Ovary (tissue), 9 donors: ENCODE data around the gene HLA-DQB1. TPM values are rescaled to one million over a fixed set of nuclear protein-coding genes. Genes with fewer than 3 reads are reported as not detected.

Experiments used
- DNase-seq, 5 donors: peaks; one replicate each; pipeline ENCODE4 v3.0.0-alpha.2; 2019 to 2020
- H3K27ac ChIP-seq, 2 donors: fragments of 200-600 bp; one replicate each; pipeline versions ENCODE4 v1.5.1 to v1.8.0; 2019 to 2022
- H3K27me3 ChIP-seq: fragments of 200-600 bp; one replicate; pipeline ENCODE4 v1.8.0; 2022
- H3K36me3 ChIP-seq: fragments of 200-600 bp; sonication (generic); one replicate; pipeline ENCODE4 v1.5.1; 2019
- H3K4me1 ChIP-seq: one replicate; pipeline ENCODE4 v1.8.1; 2013; ENCODE audit warnings: mild to moderate bottlenecking, moderate library complexity; ENCODE audit not compliant: insufficient read depth
- H3K4me3 ChIP-seq: fragments of 200-600 bp; sonication (generic); one replicate; pipeline ENCODE4 v1.5.1; 2017
- H3K9me3 ChIP-seq, 2 donors: fragments of 200-600 bp in 1 of 2; sonication (generic) in 1 of 2; one replicate each; pipeline versions ENCODE4 v1.5.1 to v1.8.1; 2013 to 2019; ENCODE audit warnings: mild to moderate bottlenecking in 1 of 2, moderate library complexity in 1 of 2
- EP300 ChIP-seq: sonication (generic); formaldehyde crosslinking; IDR thresholded peaks from one replicate; pipeline ENCODE4 v1.6.1; 2017; ENCODE audit warnings: antibody characterized with exemption
- POLR2A ChIP-seq: fragments of 450-650 bp; IDR thresholded peaks from one replicate; pipeline ENCODE4 v1.6.1; 2017; ENCODE audit warnings: antibody characterized with exemption, mild to moderate bottlenecking, moderate library complexity
- WGBS, 3 donors: extraction: QIAGEN DNeasy Blood & Tissue Kit in 1 of 3; methylation state at CpG; one replicate each; pipeline versions ENCODE4 v1.1.5 to v1.1.7; 2013 to 2017; 5-methylcytosine and 5-hydroxymethylcytosine counted together
- intact Hi-C, 4 donors: fragments of 100-400 bp; cut with DNase I; formaldehyde crosslinking; loops; one replicate each; pipeline versions ENCODE4 v1.11.0 to v1.15.1; 2022 to 2023
- polyA plus RNA-seq, 2 donors: library from polyadenylated mRNA; stranded (reverse); fragments of 200-250 nt in 1 of 2; fragments of 350-450 nt in 1 of 2; fragmentation: Illumina TruSeq in 1 of 2; extraction: RNeasy Lipid Tissue Mini Kit (QIAGEN cat#74804) in 1 of 2; gene quantifications; one replicate each; pipeline ENCODE4 v1.2.3, GENCODE V29; 2013 to 2014
- total RNA-seq, 7 donors: library from RNA; depleted of rRNA in 2 of 7; stranded (reverse); fragments of >200 nt in 2 of 7; fragmentation: NEBNext Ultra II Directional in 3 of 7; extraction: Animal tissue kit (Norgen Biotek cat#: 25700) in 3 of 7; gene quantifications; one replicate each; pipeline versions ENCODE4 v1.1.0 to v1.2.4, GENCODE V29; 2016 to 2023
- TF ChIP-seq, protein P1 (sequence below), 3 donors: fragments of 450-650 bp in 2 of 3; fragments of 200-600 bp in 1 of 3; IDR thresholded peaks; one replicate each; pipeline versions ENCODE4 v1.5.1 to v1.8.0; 2016 to 2022; ENCODE audit warnings: antibody characterized with exemption in 3 of 3, mild to moderate bottlenecking in 1 of 3
- donor health status: DM: no; HTN: no; CAD: no; lungs with moderate emphysema.
- donor health status: DM: no; HTN: no; CAD: no.
- donor health status: Bipolar disorder and iron deficiency.
- donor health status: DM: yes; HTN: yes; CAD: no.
- donor health status: DM: no; HTN: no; CAD: no.
- donor health status: DM: yes; HTN: yes; CAD: no.

Gene HLA-DQB1
- total and polyA plus RNA-seq, 9 donors = 0.36 to 28.5 (median 7.7) TPM

DNA sequence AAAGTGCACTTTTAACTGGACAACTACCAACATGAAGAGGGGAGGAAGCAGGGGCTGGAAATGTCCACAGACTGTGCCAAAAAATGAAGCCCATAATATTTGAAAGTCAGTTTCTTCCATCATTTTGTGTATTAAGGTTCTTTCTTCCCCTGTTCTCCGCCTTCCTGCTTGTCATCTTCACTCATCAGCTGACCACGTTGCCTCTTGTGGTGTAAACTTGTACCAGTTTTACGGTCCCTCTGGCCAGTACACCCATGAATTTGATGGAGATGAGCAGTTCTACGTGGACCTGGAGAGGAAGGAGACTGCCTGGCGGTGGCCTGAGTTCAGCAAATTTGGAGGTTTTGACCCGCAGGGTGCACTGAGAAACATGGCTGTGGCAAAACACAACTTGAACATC, 25.3 kb downstream of the HLA-DQB1 start:
- Histone ChIP-seq H3K27ac (no peak overlapping the region), H3K4me1 (no peaks in the 10 kb centered on the region), H3K36me3 (no peaks in the 10 kb centered on the region), H3K9me3 (no peaks in the 10 kb centered on the region), H3K4me3 (no peak overlapping the region), H3K27me3 (no peaks in the 10 kb centered on the region)
- TF ChIP-seq, protein P1, sequence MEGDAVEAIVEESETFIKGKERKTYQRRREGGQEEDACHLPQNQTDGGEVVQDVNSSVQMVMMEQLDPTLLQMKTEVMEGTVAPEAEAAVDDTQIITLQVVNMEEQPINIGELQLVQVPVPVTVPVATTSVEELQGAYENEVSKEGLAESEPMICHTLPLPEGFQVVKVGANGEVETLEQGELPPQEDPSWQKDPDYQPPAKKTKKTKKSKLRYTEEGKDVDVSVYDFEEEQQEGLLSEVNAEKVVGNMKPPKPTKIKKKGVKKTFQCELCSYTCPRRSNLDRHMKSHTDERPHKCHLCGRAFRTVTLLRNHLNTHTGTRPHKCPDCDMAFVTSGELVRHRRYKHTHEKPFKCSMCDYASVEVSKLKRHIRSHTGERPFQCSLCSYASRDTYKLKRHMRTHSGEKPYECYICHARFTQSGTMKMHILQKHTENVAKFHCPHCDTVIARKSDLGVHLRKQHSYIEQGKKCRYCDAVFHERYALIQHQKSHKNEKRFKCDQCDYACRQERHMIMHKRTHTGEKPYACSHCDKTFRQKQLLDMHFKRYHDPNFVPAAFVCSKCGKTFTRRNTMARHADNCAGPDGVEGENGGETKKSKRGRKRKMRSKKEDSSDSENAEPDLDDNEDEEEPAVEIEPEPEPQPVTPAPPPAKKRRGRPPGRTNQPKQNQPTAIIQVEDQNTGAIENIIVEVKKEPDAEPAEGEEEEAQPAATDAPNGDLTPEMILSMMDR (IDR thresholded peaks at IDR 0.05) = no peak
- TF ChIP-seq POLR2A (no peak), EP300 (no peak)
- no peak for DNase-seq
- intact Hi-C loops = no loop called here
- 39 to 79% (median 57%) methylated on average over 6 of the region's 6 CpGs for WGBS, 3 donors

DNA sequence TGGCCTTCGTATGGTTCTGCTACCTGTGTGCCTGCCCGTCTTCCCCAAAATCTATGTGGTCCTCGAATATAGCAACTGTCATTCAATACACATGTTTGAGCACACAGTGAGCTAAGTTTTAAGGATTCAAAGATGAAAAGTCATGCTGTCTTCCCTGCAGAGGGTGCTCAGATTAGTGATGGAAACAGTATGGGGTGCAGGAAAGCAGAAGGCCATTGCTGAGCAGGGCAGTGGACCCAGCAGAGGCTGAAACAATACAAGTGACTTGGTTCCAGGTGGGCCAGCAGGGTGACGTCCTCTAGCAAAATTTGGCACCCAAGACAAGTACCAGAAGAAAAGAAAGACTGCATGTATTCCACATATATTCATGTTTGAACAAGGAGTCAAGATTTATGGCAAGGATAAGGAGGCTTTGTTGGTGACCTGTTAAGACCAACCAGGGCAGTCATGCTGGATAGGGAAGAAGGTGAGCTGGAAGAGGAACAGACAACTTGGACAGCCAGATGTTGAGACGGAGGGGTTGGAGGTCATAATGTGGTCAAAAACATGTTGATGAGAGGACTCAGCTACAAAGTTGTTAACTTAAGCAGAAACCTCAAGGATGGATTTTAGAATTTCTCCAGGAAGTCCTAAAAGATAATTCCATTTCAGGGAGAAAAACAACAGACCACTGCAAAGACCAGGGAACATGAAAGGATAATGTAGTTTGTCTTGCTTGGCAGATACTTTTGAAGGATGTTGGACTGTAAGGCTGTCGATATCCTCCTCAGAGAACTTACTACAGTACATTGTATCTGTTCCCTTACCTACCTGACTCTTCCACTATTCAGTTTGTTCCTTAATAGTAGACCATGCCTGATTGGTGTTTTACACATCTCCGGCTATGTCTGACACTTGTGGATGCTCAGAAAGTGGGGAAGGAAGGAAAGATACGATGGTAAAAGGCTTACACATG, 26.7 kb downstream of the HLA-DQB1 start:
- TF ChIP-seq POLR2A (no peak), EP300 (no peak)
- TF ChIP-seq, protein P1 (IDR thresholded peaks at IDR 0.05) = no peak
- 8 to 51% (median 46%) methylated on average over 8 of the region's 8 CpGs for WGBS, 3 donors
- intact Hi-C loops = loop anchor here in 1 of 4 donors (10.0 kb wide), 1 partner anchor 115 kb away; no protein-coding TSS in a partner anchor
- Histone ChIP-seq H3K36me3 (no peaks in the 10 kb centered on the region), H3K9me3 (no peaks in the 10 kb centered on the region), H3K27me3 (no peaks in the 10 kb centered on the region), H3K4me3 (no peak overlapping the region), H3K4me1 (no peaks in the 10 kb centered on the region), H3K27ac (no peak overlapping the region)
- DNase-seq = no peak

DNA sequence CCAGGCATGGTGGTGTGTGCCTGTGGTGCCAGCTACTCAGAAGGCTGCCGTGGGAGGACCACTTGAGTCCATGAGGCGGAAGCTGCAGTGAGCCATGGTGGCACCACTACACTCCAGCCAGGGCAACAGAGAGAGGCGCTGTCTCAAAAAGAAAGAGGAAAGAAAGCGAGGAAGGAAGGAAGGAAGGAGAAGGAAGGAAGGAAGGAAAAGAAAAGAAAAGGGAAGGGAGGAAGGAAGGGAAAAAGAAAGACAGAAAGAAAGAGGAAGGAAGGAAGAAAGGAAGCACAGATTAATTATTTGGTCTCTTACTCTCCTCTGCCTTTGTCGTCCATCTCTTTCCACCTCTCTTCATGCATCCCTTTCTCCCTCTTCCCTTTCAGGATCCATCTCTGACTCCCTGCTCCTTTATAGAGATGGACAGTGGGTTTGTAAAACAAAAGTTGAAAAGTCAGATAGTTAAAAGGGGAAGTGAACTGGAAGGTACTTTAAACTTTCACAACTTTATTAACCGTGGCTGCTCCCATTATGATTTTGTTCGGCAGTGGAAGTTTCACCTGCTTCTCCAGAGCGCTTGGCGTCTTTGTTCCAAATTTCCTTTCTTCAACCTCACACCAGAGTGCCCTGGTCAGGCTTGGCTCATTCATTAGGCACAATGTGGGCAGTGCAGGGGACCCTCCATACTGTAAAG, 27.8 kb downstream of the HLA-DQB1 start:
- no peak for TF ChIP-seq EP300
- TF ChIP-seq, protein P1 (IDR thresholded peaks at IDR 0.05) = no peak
- Histone ChIP-seq H3K27me3 (no peaks in the 10 kb centered on the region), H3K9me3 (no peaks in the 10 kb centered on the region), H3K4me1 (no peaks in the 10 kb centered on the region), H3K36me3 (no peaks in the 10 kb centered on the region), H3K4me3 (no peak overlapping the region), H3K27ac (no peak overlapping the region)
- DNase-seq = no peak
- 32 to 66% (median 45%) methylated on average over 6 to 9 of the region's 9 CpGs for WGBS, 3 donors
- intact Hi-C loops = loop anchor here in 1 of 4 donors (10.0 kb wide), 1 partner anchor 116 kb away; no protein-coding TSS in a partner anchor

DNA sequence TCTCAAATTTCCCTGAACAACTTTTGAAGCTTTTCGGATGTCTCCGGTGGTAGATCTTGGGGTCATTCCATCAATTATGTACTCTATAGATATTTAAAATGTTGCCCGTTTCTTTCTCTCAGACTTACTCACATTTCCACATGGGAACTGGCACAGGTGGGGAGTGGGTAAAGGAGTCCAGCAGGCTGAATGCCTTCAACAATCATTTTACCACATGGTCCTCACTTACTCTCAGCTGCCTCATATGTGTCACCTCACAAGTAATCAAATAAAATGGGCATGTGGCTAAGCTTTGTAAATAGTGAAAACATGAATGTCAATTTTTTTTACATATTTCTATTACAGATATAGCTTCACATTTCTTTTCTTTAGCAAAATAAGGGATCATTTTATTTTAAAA, 28.6 kb downstream of the HLA-DQB1 start:
- WGBS, 3 donors = 55 to 91% (median 90%) methylated on average over 3 of the region's 3 CpGs
- intact Hi-C loops = loop anchor here in 1 of 4 donors (10.0 kb wide), 1 partner anchor 117 kb away; no protein-coding TSS in a partner anchor
- H3K4me1 ChIP-seq = no peaks in the 10 kb centered on the region
- TF ChIP-seq, protein P1 (IDR thresholded peaks at IDR 0.05) = no peak
- no peak for TF ChIP-seq EP300
- TF ChIP-seq POLR2A = no peak
- H3K27me3 ChIP-seq = no peaks in the 10 kb centered on the region
- no peaks in the 10 kb centered on the region for H3K9me3 ChIP-seq
- no peak overlapping the region for H3K4me3 ChIP-seq
- no peak for DNase-seq
- no peak overlapping the region for H3K27ac ChIP-seq
- H3K36me3 ChIP-seq = no peaks in the 10 kb centered on the region
